Stimulated activated CD4-positive, alpha-beta T cell treated with anti-CD3 and anti-CD28 coated beads, Interleukin-2, amount 100 ng/mL, for 48 hours (primary cell): ENCODE data around the gene RUNX3.

Experiments used
- DNase-seq, 2 donors: peaks; one replicate each; pipeline ENCODE4 v3.0.0-alpha.2; 2020

The RUNX3 gene

DNA sequence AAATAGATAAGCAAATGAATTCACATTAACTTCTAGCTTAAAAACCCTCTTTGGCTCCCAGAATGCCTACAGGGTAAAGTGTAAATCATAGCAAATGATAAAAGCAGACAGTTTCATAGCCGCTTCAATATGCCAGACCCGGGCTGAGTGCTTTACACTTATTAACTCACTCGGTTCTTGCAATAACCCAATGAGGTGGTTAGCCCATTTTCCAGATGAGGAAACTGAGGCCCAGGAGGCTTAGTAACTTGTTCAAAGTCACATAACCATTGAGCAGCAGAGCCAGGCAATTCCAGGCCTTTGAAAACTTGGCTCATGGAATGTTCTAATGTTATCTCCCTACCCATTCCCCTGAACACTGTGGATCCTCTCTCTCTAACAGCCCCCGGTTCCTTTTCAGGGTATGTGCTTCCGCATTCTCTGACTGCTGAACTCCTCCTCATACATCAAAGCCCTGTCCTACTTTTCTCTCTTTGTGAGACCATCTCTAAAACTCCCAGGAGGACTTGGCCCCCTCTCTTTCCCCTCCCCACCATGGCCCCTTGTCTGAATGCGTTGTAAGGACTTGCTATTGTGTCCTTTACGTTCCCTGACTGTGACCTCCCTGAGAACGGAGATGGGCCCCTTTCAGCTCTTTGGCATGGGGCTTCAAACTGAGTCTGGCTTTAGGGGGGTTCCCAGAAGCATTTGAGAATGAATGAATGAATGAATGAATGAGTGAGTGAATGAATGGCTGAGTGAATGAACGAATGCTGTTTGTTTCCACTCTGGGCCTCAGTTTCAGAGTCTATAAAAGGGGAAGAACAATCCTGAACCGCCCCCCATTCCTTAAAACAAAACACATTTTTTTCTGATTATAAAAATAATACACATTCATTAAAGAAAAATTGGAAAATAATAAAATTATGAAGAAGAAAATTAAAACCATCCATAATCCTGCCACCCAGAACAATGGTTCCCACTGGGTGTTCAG lies 15.6 kb upstream of the RUNX3 start:
- no peak for DNase-seq

DNA sequence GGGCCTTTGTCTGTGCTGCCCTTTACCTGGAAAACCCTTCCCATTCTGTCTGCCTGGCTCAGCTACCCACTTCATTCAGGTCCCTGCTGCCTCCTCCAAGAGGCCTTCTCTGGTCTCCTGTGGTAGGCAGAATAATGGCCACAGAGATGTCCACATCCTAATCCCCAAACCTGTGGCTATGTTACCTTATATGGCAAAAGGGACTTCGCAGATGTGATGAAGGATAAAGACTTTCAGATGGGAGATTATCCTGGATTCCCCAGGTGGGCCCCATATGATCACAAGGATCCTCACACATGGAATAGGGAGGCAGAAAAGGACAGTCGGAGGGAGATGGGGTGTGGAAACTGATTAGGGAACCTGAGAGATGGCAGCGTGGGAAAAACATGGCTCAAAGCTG lies 14.2 kb upstream of the RUNX3 start:
- DNase-seq: no peak

DNA sequence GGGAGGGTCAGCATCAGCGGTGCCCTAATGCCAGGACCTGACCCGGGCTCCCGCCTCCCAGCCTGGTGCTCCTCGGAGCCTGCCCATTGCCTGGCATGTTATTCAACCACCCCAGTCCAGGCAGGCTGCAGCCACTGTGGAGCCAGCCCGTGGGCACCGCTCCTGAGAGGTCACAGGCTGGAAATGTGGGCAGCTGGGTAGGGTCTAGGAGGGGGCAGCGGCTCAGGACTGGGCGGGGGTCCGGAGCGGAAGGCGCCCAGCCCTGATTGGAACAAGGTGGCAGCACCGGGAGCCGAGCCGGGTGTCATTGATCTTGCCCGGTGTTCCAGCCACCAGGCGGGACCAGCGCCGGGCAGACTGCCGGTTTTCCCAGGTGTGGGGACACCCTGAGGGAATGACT lies 12.7 kb upstream of the RUNX3 start:
- no peak for DNase-seq

DNA sequence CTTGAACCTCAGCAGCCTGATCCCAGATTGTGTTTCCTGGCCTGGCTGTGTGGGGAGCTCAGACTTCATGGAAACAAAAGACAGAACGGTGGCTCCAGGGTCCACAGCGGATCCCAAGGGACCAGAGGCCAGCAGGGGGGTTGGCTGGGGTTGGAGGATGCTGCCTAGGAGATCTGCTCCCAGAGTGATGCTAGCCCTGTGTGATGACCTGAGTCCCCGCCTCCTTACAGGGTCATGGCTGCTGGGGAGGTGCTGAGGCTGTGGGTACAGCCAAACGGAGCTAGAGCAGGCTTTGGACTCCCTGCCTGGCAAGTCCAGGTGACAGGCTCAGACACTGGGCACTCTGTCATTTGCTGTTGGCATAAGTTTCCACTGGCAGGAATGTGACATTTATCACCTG lies 11.5 kb upstream of the RUNX3 start:
- no peak for DNase-seq

DNA sequence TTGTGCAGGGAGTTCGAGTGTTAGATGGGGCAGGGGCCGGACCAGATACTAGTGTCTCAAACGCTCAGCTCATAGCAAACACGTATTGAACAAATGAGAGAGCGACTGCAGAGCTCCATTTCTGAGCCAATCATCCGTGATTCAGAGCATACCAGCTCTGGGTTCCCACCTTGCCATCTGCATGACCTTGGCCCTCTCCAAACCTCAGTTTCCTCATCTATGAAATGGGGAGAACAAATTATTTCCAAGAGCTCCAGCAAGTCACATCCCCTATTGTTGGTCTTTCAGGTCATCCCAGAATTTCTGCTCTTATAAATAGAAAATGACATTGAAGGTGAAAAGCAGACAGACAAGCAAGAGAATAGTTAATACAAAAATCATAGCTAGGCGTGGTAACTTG lies 10.2 kb upstream of the RUNX3 start:
- DNase-seq: no peak

DNA sequence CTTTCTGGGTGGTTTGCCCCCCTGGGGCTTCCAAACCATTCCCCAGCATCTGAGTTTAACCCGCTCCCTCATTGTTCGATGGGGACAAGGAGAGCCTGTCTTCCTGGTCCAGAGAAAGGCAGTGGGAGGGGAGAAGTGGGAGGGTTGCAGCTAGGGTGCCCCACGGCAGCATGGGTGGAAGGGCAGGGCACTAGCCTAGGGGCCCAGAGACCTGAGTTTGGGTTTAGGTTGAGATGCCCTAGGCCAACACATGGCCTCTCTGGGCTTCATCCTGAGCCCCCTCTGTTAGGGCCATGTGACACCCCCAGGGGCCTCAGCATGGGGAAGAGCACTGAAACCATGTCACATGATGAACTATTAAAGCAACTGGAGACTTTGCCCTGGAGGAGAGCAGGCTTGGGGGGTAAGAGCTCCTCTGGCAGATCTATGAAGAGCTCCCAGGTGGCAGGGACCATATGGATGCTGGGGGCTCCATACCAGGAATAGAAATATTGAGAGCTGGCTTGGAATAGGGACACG lies 9.7 kb upstream of the RUNX3 start:
- DNase-seq: no peak

DNA sequence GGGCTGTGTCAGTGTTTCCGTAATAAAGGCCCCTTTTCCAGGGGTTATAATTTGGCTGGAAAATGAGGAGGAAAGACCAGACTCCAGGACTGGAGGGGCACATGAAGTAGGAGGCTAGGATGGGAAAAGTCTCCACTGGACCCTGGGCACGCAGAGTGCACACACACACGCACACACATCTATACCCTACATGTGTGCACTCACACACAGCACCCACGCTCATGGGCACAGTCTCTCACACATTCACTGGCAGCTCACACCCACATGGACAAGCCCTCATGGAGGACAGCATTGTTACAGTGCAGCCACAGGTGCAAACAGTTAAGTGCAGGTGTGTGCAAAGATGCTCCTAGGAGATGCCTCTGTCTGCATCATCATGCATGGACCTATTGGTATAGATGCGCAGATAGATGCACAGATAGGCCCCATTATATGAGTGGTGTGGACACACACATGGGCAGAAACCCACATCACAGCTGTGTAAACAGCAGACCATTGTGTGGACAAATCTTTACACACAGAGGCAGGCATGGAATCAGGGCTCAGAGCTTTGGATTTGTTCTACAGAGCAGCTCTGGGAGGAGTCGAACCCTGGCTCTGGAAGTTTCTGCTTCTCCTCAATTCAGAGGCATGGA lies 9.1 kb upstream of the RUNX3 start:
- DNase-seq: no peak

DNA sequence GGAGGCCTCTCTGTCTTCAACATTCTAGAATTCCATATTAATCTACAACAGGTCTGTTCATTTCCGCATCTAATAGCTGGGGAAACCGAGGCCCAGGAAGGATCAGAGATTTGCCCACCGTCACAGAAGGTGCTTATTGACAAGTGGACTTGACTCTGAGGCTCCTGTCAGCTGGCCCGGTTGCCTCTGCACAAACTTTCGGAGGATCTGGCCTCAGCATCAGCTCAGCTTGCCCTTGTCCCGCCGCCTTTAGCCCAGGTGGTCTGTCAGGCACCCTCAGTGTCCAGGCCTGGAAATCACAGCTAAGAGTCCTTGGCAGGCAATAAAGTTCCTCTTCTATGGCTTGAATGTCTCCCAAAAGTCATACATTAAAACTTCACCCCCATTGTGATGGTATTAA lies 8.2 kb upstream of the RUNX3 start:
- no peak for DNase-seq

DNA sequence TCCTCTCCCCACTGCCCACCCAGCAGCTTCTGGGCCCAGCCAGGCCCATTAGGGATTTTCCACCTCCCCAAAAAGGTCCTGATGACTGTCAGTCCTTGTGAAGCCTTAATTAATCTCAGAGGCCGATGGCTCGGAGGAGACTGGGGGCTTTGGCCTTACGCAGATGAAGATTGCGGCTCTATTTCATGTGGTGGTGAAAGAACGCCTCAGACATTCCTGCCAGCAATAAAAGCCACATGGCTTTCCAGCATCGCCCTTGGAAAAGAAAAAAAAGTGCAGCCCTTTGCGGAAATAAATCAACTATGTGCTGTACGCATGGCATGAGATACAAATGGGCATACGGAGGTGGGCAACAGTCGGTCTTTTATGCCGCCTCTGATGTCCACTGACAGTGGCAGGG lies 6.6 kb upstream of the RUNX3 start:
- no peak for DNase-seq

DNA sequence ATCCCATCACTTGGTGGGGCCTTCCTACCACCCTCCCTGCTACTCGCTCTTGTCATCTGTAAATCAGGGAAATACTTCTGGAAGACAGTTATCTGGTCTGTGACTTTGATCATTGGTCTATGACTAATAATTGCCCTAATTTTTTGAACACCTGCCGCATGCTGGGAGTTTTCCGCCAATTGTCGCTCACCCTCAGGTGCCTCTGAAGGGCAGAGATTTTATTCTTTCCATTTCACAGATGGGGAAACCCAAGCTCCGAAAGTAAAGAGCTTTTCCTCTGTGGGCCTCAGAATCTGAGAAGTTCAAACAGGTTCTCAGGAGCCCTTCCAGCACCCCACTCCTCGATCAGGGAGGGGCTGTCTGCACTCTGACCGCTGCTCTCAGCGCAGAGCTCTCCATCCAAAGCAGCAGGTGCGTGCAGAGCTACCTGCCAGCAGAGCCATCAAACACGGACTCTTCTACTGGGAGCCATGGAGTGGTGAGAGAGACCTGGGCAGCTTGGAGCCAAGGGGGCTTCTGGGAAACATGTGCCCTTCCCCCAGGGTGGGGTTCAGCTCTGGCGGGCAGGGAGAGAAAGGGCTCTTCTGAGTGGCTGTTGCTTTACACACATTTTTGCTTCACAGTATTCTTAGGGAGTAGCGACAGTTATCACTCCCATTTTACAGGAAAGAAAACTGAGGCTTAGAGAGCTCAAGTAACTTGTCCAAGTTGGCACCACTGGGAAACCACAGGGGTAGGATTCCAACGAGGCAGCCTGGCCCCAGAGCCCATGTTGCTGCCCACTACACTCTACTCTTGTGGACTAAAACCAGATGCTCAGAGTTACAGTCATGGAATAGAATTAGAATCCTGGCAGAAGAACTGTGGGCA lies 5.8 kb upstream of the RUNX3 start:
- no peak for DNase-seq

DNA sequence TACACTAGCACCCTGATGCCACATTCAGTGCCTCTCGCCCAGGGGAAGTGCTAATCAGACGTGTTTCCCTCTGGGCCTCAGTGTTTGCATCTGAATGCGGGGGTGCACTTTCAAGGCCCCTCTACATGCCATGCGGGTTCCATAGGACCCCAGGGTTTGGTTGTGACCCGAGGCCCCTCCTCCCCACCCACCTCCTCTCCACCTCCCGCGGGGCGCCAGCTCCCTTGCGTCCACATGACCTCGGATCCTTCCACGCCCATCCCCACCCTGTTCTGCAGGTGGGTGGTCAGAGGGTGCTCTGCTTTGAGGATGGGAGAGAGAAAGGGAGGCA lies 5.1 kb upstream of the RUNX3 start:
- no peak for DNase-seq

DNA sequence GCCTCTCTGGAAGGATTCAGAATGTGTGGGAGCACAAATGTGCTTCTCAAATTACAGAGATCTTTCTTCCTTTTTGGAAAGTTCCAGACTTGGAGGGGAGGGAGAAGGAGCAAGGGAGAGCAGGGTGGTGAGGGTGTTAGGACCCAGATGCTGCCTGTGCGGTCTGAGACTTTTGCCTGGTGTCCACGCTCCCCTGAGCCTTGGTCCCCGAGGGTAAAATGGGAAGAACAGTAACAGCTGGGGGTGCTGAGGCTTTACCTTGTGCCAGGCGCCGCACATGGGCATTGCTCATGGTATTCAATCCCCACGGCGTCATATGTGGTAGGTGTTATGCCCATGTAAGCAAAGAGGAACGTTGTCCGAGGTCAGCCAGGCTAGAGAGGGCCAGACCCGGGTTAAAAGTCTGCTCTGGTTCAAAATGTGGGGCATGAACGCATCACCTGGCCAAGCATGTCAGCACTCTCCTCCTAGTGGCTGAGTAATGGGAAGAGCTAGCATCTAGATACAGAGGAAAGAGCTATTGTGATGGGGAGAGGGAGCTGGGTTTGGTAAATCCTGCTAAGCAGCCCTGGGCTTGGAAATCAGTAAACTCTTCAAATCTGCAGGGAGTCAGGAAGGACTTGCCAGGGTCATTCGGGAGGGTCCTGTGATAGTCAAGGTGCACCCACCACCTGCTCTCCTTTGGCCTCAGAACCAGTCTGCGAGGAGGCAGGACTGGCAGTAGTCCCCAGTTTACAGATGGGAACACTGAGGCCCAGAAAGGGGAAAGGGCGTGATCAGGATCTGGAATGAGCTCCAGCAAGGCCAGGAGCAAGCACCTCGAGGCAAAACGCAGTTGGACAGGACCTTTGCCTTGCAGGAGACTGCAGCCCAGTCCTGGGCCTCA lies 4.5 kb upstream of the RUNX3 start:
- DNase-seq: no peak

DNA sequence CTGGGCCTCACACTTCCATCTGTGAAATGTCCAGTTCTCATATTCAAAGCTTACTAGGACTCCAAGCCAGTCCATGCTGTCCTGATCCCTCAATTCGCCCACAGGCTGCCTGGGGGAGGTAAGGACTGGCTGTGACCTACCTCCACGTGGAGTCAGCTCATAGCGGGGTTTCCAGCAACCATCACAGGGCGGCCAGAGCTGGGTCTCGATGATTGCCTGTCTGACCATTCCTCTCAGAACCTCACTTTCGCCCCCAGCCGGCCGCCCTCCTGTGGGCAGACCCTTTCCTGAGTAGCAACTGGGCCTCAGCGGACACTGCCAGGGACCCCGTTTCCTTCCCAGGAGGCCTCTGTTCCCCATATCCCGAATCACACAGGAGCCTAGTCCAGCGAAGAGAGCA lies 3.4 kb upstream of the RUNX3 start:
- DNase-seq: no peak

DNA sequence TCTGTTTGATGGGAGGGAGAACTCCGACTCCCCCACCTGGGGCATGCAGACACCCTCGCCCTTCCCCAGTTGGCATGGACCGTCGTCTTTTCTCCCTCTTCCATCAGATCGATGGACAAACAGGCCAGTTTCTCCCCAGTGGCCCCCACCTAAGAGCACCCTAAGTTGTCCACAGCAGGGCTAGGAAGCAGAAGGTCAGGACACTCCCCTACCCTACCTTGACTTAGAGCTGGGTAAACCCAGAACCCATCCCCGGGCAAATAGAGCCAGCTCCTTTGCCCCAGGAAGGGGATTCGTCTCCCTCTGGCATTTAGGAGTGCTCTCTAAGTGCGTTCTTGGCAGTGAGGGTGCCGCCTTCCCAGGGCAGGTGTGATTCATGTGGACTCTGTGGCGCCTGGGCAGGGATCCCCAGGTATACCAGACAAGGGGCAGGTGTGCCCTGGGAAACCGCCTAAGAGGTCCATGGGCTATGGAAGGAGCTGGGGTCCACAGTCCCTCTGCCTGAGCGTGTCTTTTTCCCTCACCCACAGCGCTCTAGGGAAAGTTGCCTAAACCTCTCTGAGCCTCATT lies 2.7 kb upstream of the RUNX3 start:
- no peak for DNase-seq

DNA sequence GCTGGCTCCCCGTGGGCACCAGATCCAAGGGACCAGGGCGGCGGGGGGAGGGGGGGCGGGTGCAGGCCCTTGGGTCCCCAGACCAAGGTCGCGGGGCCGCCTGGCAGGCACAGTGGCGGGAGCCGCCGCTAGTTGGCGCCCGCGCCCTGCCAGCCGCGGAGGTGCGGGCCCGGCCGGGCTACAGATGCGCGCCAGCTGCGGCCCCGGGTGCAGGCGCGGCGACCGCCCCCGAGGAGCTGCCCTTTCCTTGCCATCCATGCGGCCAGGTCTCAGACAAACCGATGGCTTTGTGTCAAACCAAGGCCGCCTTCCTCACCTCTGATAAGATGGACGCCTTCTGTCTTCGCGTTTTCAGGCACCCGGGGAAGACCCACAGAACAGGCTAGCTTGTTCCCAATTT lies 2.2 kb upstream of the RUNX3 start:
- peak; percentile 66 to 74 for DNase-seq

DNA sequence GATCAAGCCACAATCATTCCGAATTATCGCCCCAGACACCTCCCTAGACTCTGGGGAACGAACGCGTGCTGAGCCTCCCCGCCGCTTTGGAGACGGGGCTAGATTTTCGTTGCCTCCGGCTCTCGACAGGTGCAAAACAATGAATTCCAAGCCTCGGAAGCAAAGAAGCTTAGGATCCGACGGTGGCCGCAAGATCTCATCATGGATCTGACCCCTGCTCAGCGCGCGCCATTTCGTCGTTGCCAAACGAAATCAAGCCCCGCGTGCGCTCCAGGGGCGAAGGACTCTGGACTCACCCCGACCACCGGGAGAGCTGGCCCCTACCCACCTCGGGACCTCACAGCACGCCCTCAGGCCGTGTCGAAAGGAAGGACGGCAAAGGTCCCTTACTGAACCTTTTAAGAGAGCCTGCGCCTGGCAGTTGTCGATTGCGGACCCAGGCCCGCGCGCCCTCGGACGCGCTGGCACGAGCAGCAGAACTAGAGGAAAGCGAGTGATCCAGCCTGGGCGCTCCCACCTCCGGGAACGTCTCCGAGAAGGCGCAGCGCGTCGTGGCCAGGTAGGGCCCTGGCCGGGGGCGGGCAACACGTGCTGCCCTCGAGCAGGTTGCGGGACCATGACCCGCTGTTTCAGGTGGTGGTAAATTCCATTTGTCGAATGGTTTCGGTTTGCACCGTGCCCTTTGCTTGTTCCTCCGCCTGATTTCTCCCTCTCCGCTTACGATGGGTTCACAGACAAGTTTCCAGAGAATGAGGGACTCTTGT lies 1.6 kb upstream of the RUNX3 start:
- DNase-seq: no peak

DNA sequence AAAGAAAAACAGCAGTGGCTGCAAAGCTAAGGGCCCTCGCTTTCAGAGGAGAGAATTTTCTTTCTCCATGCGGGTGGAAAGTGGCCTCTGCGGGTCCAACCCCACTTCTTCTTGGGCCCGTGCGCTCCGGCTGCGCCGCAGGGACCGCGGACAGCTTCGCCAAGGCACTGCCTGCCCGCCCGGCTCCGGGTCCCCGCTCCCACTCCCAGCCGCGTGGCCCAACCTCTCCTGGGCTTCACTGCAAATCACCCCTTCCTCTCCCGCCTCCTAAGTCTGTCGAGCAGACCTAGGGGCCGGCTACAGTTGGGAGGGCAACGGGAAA lies 1.0 kb upstream of the RUNX3 start:
- DNase-seq: no peak

DNA sequence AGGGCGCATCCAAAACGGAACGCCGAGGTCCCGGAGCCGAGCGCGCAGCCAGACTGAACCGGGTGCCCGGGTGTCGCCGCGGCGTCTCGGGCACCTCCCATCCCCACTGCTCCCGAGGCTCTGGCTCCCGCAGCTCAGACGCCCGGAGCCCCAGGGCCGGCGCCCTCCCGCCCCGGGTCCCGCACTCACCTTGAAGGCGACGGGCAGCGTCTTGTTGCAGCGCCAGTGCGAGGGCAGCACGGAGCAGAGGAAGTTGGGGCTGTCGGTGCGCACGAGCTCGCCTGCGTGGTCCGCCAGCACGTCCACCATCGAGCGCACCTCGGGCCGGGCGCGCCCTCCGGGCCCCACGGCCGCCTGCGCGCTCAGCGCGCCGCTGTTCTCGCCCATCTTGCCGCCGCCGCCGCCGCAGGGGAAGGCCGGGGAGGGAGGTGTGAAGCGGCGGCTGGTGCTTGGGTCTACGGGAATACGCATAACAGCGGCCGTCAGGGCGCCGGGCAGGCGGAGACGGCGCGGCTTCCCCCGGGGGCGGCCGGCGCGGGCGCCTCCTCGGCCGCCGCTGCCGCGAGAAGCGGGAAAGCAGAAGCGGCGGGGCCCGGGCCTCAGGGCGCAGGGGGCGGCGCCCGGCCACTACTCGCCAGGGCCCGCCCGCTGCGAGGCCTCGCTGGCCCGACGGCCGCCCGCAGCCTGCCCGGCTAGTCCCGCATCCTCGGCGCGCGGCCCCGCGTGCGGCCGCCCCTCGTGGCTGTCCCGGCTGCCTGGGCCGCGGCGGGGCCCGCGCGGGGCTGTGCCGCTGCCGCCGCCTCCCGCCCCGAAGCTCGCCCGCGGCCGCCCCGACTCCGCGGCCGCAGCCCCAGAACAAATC lies 447 bp downstream of the RUNX3 start:
- DNase-seq: peak in 1 of 2 donors; percentile 38

DNA sequence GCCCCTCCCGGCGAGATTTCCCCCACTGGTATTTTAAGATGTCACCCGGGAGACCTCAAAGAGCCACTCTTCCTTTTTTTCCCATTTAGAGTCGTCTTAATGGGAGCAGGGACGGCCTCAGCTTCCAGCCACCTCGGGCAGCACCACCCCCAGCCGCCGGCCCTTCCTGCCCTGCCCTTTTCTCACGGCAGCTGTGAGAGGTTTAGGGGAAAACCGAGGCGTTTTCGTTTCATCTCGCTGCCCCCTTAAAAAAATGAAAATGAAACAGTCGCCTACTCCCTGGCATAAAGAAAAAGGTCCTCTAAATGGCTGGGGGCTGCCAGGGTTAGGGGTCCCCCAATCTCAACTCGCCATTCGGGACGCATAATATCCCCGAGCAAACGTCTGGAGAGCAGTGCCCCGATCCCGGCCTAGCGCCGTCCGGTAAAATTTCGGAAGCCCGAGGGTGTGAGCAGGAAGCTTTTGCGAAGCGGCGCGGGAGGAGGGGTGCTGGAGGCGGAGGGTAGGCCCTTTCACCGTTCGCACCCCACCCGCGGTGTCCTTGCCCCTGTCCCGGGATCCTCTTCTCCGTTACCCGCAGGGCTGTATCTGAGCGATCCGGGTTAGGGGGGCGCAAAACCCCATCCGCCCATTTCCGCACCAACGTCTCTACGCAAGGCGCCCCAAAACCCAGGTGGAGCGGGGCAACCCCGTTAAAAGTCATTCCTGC lies 1.2 kb downstream of the RUNX3 start:
- DNase-seq: peak; percentile 25 to 41
